Measurements from ENCODE around the gene ADSL. TPM values are rescaled to one million over a fixed set of nuclear protein-coding genes. Genes with fewer than 3 reads are reported as not detected.

The ADSL gene
- total and polyA plus RNA-seq, 8 donors: 40.4 to 110 (median 101) TPM

DNA sequence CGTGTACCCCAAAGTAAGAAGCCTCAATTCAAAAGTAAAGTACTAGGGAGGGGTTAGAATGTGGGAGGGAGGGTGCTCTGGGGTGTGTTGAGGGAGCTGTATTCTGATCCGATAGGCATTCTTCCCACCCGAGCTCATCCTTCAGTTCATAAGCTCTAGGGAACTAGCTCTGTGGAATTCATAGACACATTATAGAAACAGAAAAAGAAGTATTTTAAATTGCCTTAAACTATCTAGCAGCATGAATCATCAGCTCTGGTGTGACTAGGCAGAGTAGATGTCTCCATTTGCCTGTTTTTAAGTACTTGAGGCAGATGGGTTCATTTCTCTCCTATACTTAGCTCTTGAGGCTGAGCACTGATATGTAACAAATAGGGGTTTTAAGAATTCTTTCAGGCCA is 16.8 kb downstream of the ADSL start:
- Histone ChIP-seq H3K9me3 (no peaks in the 10 kb centered on the region), H3K4me3 (no peak overlapping the region), H3K4me1 (no peaks in the 10 kb centered on the region), H3K27ac (no peak overlapping the region), H3K36me3 (peaks cover 4 to 97% of the 10 kb centered on the region in 2 donors), H3K27me3 (no peaks in the 10 kb centered on the region)
- intact Hi-C loops (cut with DNase I): no loop called here
- TF ChIP-seq, protein P1, sequence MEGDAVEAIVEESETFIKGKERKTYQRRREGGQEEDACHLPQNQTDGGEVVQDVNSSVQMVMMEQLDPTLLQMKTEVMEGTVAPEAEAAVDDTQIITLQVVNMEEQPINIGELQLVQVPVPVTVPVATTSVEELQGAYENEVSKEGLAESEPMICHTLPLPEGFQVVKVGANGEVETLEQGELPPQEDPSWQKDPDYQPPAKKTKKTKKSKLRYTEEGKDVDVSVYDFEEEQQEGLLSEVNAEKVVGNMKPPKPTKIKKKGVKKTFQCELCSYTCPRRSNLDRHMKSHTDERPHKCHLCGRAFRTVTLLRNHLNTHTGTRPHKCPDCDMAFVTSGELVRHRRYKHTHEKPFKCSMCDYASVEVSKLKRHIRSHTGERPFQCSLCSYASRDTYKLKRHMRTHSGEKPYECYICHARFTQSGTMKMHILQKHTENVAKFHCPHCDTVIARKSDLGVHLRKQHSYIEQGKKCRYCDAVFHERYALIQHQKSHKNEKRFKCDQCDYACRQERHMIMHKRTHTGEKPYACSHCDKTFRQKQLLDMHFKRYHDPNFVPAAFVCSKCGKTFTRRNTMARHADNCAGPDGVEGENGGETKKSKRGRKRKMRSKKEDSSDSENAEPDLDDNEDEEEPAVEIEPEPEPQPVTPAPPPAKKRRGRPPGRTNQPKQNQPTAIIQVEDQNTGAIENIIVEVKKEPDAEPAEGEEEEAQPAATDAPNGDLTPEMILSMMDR (IDR thresholded peaks at IDR 0.05): no peak
- ATAC-seq (no peak), DNase-seq (no peak)

DNA sequence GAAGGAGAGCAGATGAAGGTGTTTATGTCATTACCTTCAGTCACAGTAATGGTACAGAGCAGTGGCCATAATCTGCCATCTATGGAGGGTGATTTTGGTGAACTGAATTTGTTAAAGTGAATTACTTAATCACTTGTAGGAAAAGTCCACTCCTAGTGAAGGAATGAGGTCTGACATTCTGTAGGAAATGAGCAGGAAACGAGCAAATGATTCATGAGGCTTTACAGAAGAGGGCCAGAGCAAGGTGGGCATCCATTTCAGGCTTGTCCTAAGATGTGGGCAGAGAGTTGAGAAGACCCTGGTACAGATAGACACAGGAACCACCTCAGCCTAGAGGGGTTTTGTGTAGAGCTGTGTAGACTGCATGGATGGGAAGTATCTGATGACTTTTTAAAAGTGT is 18.1 kb downstream of the ADSL start:
- DNase-seq (no peak), ATAC-seq (no peak)
- Histone ChIP-seq H3K36me3 (peaks cover 4 to 84% of the 10 kb centered on the region in 2 donors), H3K4me3 (no peak overlapping the region), H3K9me3 (no peaks in the 10 kb centered on the region), H3K4me1 (no peaks in the 10 kb centered on the region), H3K27me3 (no peaks in the 10 kb centered on the region), H3K27ac (no peak overlapping the region)
- TF ChIP-seq, protein P1 (IDR thresholded peaks at IDR 0.05): no peak
- intact Hi-C loops (cut with DNase I): no loop called here

DNA sequence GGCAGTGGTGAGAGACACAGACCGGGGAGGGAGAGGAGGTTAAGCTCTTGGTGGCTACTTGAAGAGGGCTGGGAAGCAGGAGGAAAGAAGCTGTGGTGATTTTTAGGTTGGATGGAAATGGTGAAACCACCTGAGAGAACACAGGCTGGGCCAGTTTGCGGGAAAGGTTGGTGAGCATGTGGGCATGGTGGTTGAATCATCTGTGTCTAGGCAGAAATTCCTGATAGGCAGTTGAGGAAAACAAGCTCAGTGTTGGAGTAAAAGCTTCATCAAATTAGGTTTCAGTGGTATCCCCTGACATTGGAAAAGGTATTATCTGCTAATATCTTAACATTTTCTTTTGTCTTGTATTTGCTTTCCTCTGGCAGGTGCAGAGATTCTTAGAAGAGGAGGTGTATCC is 19.8 kb downstream of the ADSL start:
- intact Hi-C loops (cut with DNase I): no loop called here
- ATAC-seq (no peak), DNase-seq (no peak)
- H3K36me3 ChIP-seq: peaks cover 4 to 67% of the 10 kb centered on the region in 2 donors
- H3K27ac ChIP-seq: no peak overlapping the region
- TF ChIP-seq, protein P1 (IDR thresholded peaks at IDR 0.05): no peak
- no peaks in the 10 kb centered on the region for H3K9me3 ChIP-seq
- no peaks in the 10 kb centered on the region for H3K27me3 ChIP-seq
- no peak overlapping the region for H3K4me3 ChIP-seq
- H3K4me1 ChIP-seq: peaks cover 0 to 2% of the 10 kb centered on the region in 2 donors

DNA sequence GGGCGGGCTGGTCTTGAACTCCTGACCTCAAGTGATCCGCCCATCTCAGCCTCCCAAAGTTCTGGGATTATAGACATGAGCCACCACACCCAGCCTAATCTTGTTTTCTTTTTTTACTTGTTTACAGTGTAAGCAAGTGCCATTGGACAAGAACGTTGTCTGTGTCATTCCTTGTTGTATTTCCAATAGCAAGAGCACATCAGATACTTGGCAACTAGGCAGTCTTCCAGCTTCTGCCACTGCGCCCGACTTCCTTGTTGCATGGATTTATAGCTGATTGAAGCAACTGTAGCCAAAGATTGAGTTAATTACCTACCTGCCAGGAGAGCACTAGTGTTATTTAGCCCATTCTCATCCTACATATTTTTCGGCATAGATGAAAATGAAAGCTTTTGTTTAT is 21.0 kb downstream of the ADSL start:
- Histone ChIP-seq H3K27ac (no peak overlapping the region), H3K4me3 (no peak overlapping the region), H3K36me3 (peaks cover 0 to 54% of the 10 kb centered on the region in 2 donors), H3K27me3 (no peaks in the 10 kb centered on the region), H3K9me3 (no peaks in the 10 kb centered on the region), H3K4me1 (peaks cover 0 to 9% of the 10 kb centered on the region in 2 donors)
- intact Hi-C loops (cut with DNase I): no loop called here
- DNase-seq (no peak), ATAC-seq (no peak)
- TF ChIP-seq, protein P1 (IDR thresholded peaks at IDR 0.05): no peak

DNA sequence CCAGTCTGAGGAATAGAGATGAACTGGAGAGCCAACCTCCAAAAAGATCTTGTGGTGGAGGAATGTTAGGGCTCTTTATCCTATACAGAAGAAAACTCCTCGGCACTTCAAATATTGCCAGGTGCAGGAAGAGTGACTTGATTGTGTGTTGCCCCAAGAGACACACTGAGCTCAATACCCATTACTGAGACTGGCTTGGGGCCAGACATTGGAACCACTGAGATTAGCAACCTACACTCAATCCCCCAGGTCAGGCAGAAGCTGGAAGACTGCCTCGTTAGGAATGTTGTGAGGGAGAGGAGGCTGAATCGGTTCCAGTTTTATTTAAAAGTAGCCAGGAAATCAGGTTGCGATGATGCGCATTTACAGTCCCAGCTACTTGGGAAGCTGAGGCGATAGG is 21.7 kb downstream of the ADSL start:
- intact Hi-C loops (cut with DNase I): no loop called here
- Histone ChIP-seq H3K4me1 (peaks cover 0 to 9% of the 10 kb centered on the region in 2 donors), H3K4me3 (no peak overlapping the region), H3K9me3 (no peaks in the 10 kb centered on the region), H3K27ac (no peak overlapping the region), H3K36me3 (peaks cover 0 to 48% of the 10 kb centered on the region in 2 donors), H3K27me3 (no peaks in the 10 kb centered on the region)
- DNase-seq (no peak), ATAC-seq (no peak)
- TF ChIP-seq, protein P1 (IDR thresholded peaks at IDR 0.05): no peak
